Measurements from ENCODE around the gene SEMA6A.

The SEMA6A gene

GRCh38 chr5:116494784-116495450 lies 79.7 kb downstream of the SEMA6A start:
- TF ChIP-seq OSR1 (CRISPR knock-in tag; IDR thresholded peaks at IDR 0.05) (no peak), ZFP30 (CRISPR knock-in tag; IDR thresholded peaks at IDR 0.05) (no peak), PPARA (CRISPR knock-in tag; IDR thresholded peaks at IDR 0.05; ENCODE audit: borderline replicate concordance) (no peak), CSRNP3 (CRISPR knock-in tag; IDR thresholded peaks at IDR 0.05) (no peak), ZFP3 (CRISPR knock-in tag; IDR thresholded peaks at IDR 0.05) (no peak), BACH2 (CRISPR knock-in tag; IDR thresholded peaks at IDR 0.05; ENCODE audit: borderline replicate concordance) (no peak)
- no peak for ATAC-seq

GRCh38 chr5:116492776-116493175 lies 81.8 kb downstream of the SEMA6A start:
- ATAC-seq = peak; percentile 17; the same call in 2 of the 3 replicates
- TF ChIP-seq TCF4 (CRISPR knock-in tag; IDR thresholded peaks at IDR 0.05; ENCODE audit: borderline replicate concordance) = 0 out of 2 replicates have a peak, but pooled peaks have one; percentile 22
- no peak for TF ChIP-seq BACH2 (CRISPR knock-in tag; IDR thresholded peaks at IDR 0.05; ENCODE audit: borderline replicate concordance)

- TF ChIP-seq OSR1 (CRISPR knock-in tag; IDR thresholded peaks at IDR 0.05) (no peak), RARB (CRISPR knock-in tag; IDR thresholded peaks at IDR 0.05) (no peak), TOX (CRISPR knock-in tag; IDR thresholded peaks at IDR 0.05; ENCODE audit: borderline replicate concordance) (no peak), CSDC2 (CRISPR knock-in tag; IDR thresholded peaks at IDR 0.05) (no peak), PATZ1 (CRISPR knock-in tag; IDR thresholded peaks at IDR 0.05; ENCODE audit: borderline replicate concordance) (no peak), SNAI2 (CRISPR knock-in tag; IDR thresholded peaks at IDR 0.05) (no peak), PPARA (CRISPR knock-in tag; IDR thresholded peaks at IDR 0.05; ENCODE audit: borderline replicate concordance) (no peak), ZNF8 (CRISPR knock-in tag; IDR thresholded peaks at IDR 0.05) (no peak)
- peak; percentile 98 for ATAC-seq
Observed at GRCh38 chr5:116492016-116492623, 82.5 kb downstream of the SEMA6A start.

- no peak for TF ChIP-seq SNAI2 (CRISPR knock-in tag; IDR thresholded peaks at IDR 0.05)
- TF ChIP-seq ESRRG (CRISPR knock-in tag; IDR thresholded peaks at IDR 0.05) = no peak
- no peak for TF ChIP-seq ZC3H10 (CRISPR knock-in tag; IDR thresholded peaks at IDR 0.05)
- no peak for TF ChIP-seq CSRNP3 (CRISPR knock-in tag; IDR thresholded peaks at IDR 0.05)
- TF ChIP-seq TSHZ2 (CRISPR knock-in tag; IDR thresholded peaks at IDR 0.05) = no peak
- TF ChIP-seq CSDC2 (CRISPR knock-in tag; IDR thresholded peaks at IDR 0.05) = no peak
- TF ChIP-seq PPARA (CRISPR knock-in tag; IDR thresholded peaks at IDR 0.05; ENCODE audit: borderline replicate concordance) = no peak
- no peak for TF ChIP-seq ISL1 (CRISPR knock-in tag; IDR thresholded peaks at IDR 0.05)
- TF ChIP-seq GLIS3 (CRISPR knock-in tag; IDR thresholded peaks at IDR 0.05) = no peak
- TF ChIP-seq BACH2 (CRISPR knock-in tag; IDR thresholded peaks at IDR 0.05; ENCODE audit: borderline replicate concordance) = no peak
- no peak for TF ChIP-seq POU6F1 (CRISPR knock-in tag; IDR thresholded peaks at IDR 0.05; ENCODE audit: borderline replicate concordance, low read depth)
- no peak for TF ChIP-seq ZFP30 (CRISPR knock-in tag; IDR thresholded peaks at IDR 0.05)
- TF ChIP-seq ARNTL (CRISPR knock-in tag; IDR thresholded peaks at IDR 0.05; ENCODE audit: borderline replicate concordance, low read depth) = no peak
- TF ChIP-seq TOX (CRISPR knock-in tag; IDR thresholded peaks at IDR 0.05; ENCODE audit: borderline replicate concordance) = no peak
- no peak for ATAC-seq
Observed at GRCh38 chr5:116488356-116489041, 86.1 kb downstream of the SEMA6A start.
